HG03045 (cell line): Measurements from ENCODE around the gene DDX27.

ENCODE experiments used
- ATAC-seq: cut with Tn5 transposase; IDR thresholded peaks from one replicate; pipeline ENCODE4 v1.9.1; 2021; ENCODE audit warnings: mild to moderate bottlenecking, moderate library complexity; ENCODE audit not compliant: unreplicated experiment

DDX27 gene

GRCh38 chr20:49276961-49277785, 58.0 kb downstream of the DDX27 start:
- ATAC-seq, result no peak

GRCh38 chr20:49277786-49278035, 58.5 kb downstream of the DDX27 start:
- no peak for ATAC-seq

DNA sequence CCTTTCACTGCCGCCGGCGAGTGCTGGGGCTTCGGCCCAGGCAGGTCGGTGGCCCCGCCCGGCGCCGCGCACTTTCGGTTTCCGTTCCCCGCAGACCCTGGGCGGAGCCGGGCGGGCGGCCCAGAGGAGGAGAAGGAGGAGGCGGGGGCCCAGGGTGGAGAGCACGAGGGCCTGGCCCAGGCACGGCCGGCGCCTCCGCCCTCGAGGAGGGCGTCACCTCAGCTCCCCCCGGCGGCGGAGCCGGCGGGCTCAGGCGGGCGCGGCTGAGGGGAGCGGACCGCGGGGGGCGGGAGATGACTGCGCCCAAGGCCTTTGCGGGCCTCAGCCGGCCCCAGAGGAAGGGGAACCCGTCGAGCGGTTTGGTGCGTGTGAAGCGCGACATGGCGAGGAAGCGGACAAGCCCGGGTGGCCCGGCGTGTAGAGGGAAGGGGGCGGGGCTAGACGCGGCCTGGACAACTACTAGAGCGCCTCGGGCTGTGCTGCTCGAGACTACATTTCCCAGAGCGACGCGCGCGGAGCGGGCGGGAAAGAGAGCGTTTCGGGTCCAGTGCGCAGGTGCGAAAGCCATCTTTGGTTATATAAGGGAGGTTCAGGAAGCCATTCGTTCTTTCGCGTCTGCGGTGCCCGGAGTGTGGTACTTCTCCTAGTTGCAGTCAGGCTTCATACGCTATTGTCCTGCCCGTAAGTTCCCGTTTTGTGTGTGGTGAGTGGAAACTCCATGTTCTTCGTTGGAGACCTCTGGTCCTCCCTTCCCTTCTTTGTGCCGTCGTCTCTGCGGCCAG, 59.0 kb downstream of the DDX27 start, which contains the start of gene ZNFX1:
Gene ZNFX1, minus strand, starts transcription at position 22 of the 782 bp plus-strand sequence. CDS start 2,218 bp downstream, outside the sequence.
- peak; percentile 87 for ATAC-seq

DNA sequence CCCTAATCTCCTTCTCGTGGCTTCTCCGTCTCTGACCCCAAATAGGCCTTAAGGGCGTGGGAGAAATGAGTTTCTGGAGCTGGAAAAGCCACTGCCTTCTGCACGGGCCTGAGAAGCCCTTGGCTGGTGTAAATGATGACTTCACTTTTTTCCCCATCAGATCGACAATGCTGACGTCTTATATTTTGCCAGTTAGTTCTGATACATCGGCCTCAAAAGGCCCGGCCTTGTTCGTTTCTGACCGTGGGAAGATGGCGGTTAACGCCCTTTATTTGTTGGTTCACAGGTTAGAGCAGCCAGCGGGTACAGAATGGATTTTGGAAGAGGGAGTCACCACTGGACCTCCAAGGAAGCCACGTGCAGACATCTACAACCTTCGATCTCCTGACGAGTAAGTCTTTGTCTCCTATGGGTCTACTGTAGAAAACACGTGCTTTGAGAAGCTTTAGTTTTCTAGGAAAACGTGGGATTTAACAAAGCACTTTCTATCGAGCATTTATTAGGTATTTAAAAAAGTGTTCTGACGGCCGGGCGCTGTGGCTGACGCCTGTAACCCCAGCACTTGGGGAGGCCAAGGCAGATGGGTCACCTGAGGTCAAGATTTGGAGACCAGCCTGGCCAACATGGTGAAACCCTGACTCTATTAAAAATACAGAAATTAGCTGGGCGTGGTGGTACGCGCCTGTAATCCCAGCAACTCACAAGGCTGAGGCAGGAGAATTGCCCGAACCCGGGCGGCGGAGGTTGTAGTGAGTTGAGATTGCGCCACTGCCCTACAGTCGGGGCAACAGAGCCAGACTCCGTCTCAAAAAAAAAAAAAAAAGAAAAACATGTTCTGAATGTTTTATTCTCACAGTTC, 59.8 kb downstream of the DDX27 start:
- ATAC-seq, result no peak

DNA sequence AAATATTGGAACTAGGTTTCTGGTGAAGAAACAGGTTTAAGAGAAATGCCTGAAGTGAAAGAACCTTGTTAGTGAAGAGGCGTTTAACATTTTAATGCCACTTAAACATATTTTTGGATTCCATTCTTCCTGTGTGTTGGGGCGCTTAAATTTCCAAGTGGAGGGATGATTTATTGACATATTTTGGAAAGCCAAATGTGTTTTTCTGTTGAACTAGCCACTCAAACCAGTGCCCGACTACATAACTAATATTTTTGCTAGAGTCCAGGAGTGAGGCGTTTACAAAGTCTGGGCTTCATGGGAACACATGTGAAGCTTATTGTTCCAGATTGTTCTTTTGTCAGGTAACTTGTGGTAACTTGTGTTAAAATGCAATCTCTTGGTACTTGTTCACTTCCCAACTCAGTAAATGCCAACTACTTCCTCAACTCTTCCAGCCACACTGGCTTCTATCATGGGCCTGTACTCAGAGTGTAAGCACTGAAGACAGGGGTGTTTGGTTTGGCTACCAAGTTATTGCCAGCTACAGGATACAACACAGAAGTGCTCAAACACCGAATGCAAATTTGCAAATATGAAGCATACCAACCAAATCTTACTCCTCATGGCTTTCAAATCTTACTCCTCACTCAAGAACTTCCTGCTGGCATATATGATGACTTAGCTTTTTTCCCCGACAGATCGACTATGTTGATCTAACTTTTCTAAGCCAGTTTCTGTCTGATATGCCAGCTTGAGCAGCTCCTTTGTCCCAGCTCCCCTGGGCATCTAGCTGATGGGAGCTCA, 60.7 kb downstream of the DDX27 start:
- ATAC-seq, result no peak

DNA sequence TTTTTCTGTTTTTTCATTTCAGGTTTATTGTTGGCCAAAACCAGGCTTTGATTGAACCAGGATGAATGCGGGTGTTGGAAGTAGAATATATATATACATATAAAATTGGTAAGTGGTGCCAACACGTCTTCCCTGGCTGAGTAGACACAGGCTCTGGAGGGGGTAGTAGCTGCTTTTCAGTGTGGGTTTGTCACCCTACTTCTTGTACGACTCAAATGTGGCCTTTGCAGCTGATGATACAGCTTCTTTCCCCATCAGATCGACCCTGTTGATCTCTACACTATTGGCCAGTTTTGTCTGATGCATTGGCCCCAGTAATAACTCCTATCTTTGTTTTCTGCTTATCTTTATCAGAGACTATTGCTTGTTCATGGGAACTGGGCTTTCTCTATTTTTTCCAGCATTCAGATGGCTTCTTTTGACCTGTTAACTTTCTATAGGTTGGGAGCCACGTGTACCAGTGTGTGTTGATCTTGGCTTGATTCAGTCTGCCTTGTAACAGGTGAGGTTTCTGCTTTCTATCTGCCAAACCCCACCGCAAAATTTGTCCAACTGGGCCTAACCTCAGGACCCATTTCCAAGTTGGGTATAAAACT, 61.3 kb downstream of the DDX27 start:
- ATAC-seq, result no peak

DNA sequence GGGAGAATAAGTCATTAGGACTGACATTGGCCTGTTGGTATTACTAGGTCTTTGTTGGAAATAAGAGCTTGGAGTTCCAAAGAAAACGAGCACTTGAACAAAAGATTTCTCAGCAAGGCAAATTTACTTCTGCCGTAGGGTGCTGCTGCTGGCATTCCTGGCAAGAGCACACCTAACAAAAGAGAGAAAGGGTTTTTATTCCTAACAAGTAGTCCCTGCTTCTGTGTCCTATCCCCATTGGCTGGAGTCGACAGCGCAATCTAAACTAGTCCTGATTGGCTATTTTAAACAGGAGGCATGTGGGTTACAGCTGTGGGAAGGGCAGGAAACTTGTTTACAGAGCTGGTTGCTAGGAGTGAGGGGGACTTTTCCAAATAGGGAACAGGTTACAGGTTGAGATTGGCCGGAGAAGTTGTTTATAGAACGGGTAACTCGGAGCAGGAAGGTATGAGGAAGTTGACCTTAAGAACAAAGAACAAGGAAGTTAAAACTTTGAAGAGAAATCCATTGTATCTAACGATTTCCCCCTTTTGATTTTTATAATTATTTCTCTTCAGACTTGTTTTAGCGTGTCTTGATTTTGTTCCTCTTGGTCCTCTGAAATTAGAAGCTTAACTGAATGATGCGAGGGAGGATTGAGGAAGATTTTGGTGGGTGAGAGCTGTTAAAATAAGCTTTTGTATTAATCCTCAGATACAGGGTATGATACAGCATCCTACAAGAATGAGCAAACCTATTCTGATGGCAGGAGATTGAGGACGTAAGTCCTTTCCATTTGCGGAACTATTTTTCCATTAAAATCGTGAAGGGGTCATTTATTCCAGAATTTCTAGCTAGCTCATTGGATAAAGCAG, 62.1 kb downstream of the DDX27 start:
- no peak for ATAC-seq

GRCh38 chr20:49281913-49282467, 62.8 kb downstream of the DDX27 start:
- no peak for ATAC-seq

DNA sequence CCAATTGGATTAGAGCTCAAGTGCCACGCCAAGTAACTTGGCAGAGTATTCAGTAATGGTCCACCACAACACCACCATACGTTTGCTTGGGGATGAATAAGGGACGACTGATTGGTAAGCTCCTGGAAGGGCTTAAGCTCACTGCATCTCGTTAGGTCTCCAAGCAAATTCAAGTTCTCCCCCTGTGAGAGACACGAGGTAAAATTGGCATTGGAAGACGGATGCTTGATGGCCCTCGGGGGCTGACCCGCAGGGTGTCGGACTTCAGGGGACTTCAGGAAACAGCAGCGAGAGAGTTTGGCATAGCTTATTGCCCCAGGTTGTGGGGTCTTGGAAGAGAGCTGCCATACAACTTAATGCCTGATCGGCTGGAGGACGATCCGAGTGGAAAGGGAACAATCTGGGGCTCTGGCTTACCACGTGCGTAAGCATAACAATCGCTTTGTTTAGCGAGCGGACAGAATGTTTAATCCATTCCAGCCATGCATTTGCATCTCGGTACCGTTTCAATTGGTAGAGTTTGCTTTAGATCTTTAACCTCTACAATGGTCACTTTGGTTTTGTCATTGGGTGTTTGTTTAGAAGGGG, 63.5 kb downstream of the DDX27 start:
- no peak for ATAC-seq

GRCh38 chr20:49283176-49283702, 64.0 kb downstream of the DDX27 start:
- ATAC-seq, result no peak

GRCh38 chr20:49283703-49284625, 64.7 kb downstream of the DDX27 start:
- ATAC-seq, result no peak

GRCh38 chr20:49284818-49285217, 65.6 kb downstream of the DDX27 start:
- ATAC-seq, result no peak

DNA sequence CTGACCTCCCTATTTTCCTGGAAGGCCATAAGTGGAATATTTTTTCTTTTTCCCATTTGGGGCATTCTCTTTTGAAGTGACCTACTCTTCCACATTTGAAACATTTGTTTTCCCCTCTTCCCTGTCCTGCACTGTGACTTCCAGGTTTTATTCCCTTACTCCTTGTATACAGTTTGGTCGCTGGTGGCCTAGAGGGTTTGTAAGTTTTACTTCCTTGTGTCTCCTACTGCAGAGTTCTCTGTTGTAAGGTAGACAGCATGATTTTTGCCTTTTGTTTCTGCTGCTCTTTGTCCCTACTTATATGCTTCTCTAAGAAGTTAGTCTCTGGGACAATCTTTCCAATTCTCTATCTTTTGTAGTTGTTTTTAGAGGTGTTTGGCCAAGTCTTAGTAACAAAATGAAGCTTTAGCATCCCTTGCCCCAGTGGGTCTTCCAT, 66.0 kb downstream of the DDX27 start:
- no peak for ATAC-seq

- ATAC-seq, result no peak
Measured at GRCh38 chr20:49285813-49286494, 66.7 kb downstream of the DDX27 start.

DNA sequence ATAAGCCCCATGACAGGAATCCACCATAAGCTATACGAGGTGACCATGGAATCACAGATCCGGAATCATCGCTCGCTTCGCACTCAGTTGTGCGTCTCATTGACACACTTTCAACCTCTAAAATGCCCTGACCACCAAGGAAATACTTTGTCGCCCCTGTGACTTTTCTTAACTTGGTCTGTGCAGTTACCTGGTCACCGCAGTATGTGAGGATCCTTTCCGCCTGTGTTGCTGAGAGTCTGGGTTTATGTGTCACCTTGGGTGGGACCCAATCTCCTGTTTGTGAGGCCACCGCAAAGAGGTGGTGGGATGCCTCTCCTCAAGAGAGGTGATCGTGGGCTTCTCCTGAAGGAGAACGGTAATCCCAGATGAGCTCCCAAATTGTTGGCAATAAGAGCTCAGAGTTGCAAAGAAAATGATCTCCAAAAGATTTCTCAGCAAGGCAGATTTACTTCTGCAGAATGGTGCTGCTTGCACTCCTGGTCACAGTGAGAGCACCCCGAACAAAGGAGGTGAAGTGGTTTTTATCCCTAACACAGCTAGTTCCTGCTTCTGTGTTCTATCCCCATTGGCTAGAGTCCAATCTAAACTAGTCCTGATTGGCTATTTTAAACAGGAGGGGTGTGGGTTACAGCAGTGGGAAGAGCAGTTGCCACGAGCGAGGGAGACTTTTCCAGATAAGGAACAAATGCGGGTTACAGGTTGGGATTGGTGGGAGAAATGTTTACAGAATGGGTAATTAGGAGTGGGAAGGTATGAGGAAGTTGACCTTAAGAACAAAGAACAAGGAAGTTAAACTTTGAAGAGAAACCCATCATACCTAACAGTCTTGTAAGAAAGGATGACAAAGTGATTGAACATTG, 67.7 kb downstream of the DDX27 start:
- no peak for ATAC-seq
